PFSK-1 (cell line): ENCODE measurements around the gene SREBF1.
A peak's percentile ranks its signal among the peaks of the same experiment; 100 is the strongest.

Experiments
- FOXP2 ChIP-seq: optimal IDR thresholded peaks from 2 replicates; pipeline ENCODE3; 2011; ENCODE audit warnings: borderline replicate concordance, control low read depth, inconsistent platforms; ENCODE audit not compliant: insufficient read depth; ENCODE audit errors: extremely low read length, extremely low read depth
- POLR2AphosphoS5 ChIP-seq: IDR thresholded peaks from 2 replicates; pipeline ENCODE4 v1.6.1; 2012; ENCODE audit warnings: low read depth, mild to moderate bottlenecking, control low read depth, low read length, moderate library complexity
- REST ChIP-seq, 2 experiments: IDR thresholded peaks; 2 replicates each; pipeline versions ENCODE4 v1.6.1 to v1.8.0; 2011 to 2012; ENCODE audit warnings: low read depth in 2 of 2, low read length in 2 of 2, control low read depth in 1 of 2, inconsistent platforms in 1 of 2, mild to moderate bottlenecking in 1 of 2, moderate library complexity in 1 of 2; ENCODE audit not compliant: insufficient read depth in 1 of 2
- SIN3A ChIP-seq: IDR thresholded peaks from 2 replicates; pipeline ENCODE4 v1.6.1; 2012; ENCODE audit warnings: mild to moderate bottlenecking, low read length, moderate library complexity, borderline replicate concordance; ENCODE audit not compliant: insufficient read depth
- TAF1 ChIP-seq: IDR thresholded peaks from 2 replicates; pipeline ENCODE4 v1.6.1; 2012; ENCODE audit warnings: low read length, control low read depth, borderline replicate concordance; ENCODE audit not compliant: insufficient read depth

The SREBF1 gene

GRCh38 chr17:17836250-17836817 is 452 bp downstream of the SREBF1 start:
- TF ChIP-seq REST (IDR thresholded peaks at IDR 0.05; ENCODE audit: insufficient read depth in 1 of 2, low read depth in 2 of 2, low read length in 2 of 2) (no peak; a peak in 1 of 4 replicates), POLR2AphosphoS5 (peak; percentile 92), SIN3A (0 out of 2 replicates have a peak, but pooled peaks have one; percentile 52), TAF1 (peak; percentile 65; the same call in 1 of the 2 replicates), FOXP2 (peak; percentile 72)

- peak in 1 of 2 experiments; percentile 40; a peak in 2 of 4 replicates for TF ChIP-seq REST (IDR thresholded peaks at IDR 0.05; ENCODE audit: insufficient read depth in 1 of 2, low read depth in 2 of 2, low read length in 2 of 2)
- TF ChIP-seq POLR2AphosphoS5: no peak
Observed at GRCh38 chr17:17835415-17836249, 1.2 kb downstream of the SREBF1 start.

GRCh38 chr17:17834974-17835373 is 1.8 kb downstream of the SREBF1 start:
- TF ChIP-seq POLR2AphosphoS5: no peak
- no peak for TF ChIP-seq FOXP2
- TF ChIP-seq SIN3A: no peak
- TF ChIP-seq REST (IDR thresholded peaks at IDR 0.05; ENCODE audit: insufficient read depth in 1 of 2, low read depth in 2 of 2, low read length in 2 of 2): no peak
- TF ChIP-seq TAF1: no peak

GRCh38 chr17:17833658-17834357 is 3.0 kb downstream of the SREBF1 start:
- no peak for TF ChIP-seq SIN3A
- no peak for TF ChIP-seq FOXP2
- TF ChIP-seq POLR2AphosphoS5: no peak
- no peak for TF ChIP-seq REST (IDR thresholded peaks at IDR 0.05; ENCODE audit: insufficient read depth in 1 of 2, low read depth in 2 of 2, low read length in 2 of 2)
- TF ChIP-seq TAF1: no peak
